NCI-H128 (cell line): ENCODE results near the gene SERPINA3.
"Not testable (repeated sequence)": the region's sequence is repeated elsewhere in the genome, so short reads cannot be mapped to it uniquely, and the experiment has no call there.

Source experiments
- DNase-seq: peaks from one replicate; lab custom pipeline; 2025; ENCODE audit not compliant: unreplicated experiment; lab: John Stamatoyannopoulos, UW

The SERPINA3 gene

DNA sequence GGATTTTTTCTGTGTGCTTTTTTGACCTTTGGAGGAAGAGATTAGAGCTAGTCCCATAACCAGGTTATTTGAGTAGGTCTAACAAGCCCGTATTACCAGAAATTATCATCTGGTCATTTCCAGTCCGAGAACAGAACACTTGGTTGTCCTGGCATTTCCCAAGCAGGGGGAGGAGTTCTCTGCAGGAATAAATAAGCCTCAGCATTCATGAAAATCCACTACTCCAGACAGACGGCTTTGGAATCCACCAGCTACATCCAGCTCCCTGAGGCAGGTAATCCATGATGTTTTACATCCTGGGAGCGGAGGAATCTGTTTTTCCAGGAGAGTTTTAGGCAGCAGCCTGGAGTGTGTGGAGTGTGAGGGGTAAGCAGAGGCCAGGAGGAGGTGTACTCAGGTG is at the start of gene SERPINA3:
TSS of gene SERPINA3 (plus strand) at position 218 of the 400 bp plus-strand sequence. CDS start 2,051 bp downstream, outside the sequence.
- DNase-seq, result no peak

DNA sequence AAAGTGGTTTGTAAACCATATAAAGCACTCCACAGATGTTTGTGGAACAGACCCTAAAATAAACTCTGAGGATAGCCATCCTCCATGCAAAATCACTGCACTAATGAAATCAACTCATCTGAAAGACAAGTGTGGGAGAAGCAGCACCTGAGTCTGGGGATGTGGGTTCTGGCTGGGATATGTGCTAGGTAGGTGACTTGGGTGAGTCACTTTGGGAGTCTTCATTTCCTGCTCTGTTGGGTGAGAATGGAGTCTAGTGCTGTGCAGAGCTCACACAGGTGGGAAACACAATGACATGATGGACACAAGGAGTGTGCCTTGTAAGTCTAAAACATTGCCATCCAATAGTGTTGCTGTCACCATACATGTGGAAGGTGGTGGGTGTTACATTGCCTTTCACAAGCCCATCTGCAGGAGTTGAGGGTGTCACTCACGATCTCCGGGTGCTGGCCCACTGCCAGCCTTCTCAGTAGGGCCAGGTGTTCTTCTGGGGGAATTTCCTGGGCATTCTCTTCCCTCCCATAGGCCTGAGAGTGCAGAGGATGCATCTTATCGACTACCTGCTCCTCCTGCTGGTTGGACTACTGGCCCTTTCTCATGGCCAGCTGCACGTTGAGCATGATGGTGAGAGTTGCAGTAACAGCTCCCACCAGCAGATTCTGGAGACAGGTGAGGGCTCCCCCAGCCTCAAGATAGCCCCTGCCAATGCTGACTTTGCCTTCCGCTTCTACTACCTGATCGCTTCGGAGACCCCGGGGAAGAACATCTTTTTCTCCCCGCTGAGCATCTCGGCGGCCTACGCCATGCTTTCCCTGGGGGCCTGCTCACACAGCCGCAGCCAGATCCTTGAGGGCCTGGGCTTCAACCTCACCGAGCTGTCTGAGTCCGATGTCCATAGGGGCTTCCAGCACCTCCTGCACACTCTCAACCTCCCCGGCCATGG is 49.0 kb upstream of the SERPINA3 start:
- DNase-seq, result no peak

DNA sequence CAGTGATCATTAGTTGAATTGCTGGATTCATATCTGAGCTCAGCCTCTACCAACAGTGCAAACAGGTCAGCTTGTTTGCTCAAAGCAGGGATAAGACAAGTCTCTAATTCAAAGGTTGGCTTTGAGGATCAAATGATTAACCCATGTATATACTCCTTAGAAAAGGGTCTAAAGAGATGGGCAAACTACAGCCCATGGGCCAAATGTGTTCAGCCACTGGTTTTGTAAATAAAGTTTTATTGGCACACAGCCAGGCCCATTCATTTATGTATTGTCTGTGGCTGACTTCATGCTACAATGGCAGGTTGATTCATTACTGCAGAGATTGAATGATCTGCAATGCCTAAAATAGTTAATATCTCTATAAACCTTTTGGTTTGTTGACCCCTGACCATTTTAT is 47.8 kb upstream of the SERPINA3 start:
- DNase-seq, result no peak

DNA sequence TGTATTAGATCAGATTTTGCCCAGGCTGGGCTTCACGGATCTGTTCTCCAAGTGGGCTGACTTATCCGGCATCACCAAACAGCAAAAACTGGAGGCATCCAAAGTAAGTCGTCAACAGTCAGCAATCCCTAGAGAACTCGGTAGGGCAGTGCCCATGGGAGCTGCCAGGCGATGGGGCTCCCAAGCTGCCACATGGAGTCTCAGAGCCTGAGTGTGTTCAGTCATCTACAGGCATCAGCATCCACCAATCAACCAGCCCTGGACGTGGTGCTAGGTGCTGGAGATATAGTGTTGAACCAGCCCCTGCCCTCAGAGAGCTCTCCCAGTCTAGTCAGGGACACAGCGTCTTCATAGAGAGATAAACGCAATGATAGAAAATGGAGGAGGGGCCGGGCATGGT is 44.0 kb upstream of the SERPINA3 start:
- no peak for DNase-seq

DNA sequence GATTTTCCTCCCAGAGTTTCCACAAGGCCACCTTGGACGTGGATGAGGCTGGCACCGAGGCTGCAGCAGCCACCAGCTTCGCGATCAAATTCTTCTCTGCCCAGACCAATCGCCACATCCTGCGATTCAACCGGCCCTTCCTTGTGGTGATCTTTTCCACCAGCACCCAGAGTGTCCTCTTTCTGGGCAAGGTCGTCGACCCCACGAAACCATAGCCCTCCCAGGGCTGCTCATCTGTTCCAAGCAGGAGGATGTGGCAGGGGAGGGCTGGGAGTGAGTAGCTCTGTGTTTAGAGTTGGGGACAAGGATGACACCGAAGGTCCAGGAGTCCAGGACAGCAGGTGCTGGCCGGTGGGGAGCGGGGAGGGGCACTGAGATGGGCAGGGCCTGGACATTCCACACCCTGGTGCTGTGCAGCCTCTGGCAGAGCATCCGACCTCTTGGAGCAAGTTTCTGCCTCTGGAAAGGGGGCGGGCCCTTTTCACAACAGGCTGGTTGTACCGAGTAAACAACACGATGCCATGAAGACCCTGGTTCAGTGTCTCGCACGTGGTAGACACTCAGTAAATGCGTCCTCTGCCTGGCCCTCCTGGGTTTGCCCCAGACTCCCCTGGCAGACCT is 42.7 kb upstream of the SERPINA3 start:
- no peak for DNase-seq

DNA sequence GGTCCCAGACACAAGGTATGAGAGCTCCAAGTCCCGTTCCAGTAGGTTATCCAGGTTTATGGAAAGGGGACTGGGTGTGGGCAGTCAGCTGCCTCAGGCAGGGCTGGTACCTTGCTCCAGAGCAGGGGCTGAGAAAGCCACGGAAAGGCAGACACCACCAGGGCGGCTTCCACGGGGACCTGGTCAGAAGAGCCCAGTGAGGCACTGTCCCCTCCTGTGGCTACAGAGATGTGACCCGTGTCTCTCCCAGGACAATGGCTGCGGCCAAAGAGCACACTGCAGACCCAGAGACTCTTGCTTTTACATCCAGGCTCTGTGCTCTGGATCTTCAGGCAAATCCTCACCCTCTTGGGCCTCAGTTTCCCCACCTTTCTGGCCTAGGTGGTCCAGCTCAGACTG is 42.2 kb upstream of the SERPINA3 start:
- no peak for DNase-seq

DNA sequence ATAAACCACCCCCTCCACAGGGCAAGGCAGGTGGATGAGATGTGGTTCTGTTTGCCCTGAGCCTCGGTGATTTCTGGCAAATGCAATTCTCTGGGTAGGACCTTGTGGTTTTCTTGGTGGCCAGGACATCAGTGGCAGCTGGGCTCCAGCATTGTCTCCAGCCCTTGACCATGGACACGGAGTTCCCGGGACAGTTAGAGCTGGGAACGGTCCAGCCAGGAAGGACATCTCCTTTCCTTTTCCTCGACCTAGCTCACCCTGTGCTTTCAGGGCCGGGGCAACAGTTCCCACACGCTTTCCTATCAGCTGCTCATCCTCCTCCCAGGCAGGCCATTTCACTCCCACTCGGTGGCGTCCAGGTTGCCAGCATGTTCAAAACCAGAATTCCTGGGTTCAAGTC is 41.8 kb upstream of the SERPINA3 start:
- no peak for DNase-seq

DNA sequence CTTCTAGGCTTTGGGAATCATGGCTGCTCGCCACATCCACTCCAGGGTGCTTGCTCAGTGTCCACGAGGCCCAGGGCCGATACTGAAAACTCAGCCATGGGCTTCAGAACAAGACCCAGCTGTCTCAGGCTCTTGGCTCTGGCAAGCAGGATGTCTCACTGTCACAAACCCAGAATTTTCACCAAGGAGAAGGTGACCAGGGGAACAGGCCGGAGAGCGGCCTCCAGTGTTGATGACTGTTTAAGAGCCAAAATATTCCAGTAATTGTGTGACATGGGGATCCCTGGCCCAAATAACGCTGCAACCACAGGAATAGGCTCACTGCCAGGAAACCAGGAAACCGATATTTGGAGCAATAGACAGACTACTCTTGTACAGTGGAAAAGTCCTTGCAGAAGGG is 40.8 kb upstream of the SERPINA3 start:
- no peak for DNase-seq

DNA sequence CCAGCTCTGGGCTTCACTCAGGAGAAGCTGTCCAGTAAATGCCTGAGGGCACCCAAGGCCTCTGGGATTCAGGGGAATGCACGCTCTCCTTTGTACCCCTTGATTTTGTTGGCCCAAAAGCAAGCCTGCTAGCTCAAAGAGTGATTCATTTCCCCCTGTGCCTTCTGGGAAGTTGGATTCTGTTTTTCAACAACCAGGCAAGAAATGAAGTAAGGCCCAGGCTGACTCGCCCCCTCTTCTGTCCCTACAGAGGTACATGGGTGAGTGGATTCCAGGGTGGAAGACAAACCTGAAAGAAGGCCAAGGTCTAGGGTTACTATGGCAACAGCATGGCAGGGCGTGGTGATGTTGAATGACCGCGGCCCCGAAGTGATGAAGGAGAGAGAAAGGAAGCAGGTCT is 40.2 kb upstream of the SERPINA3 start:
- DNase-seq, result no peak

DNA sequence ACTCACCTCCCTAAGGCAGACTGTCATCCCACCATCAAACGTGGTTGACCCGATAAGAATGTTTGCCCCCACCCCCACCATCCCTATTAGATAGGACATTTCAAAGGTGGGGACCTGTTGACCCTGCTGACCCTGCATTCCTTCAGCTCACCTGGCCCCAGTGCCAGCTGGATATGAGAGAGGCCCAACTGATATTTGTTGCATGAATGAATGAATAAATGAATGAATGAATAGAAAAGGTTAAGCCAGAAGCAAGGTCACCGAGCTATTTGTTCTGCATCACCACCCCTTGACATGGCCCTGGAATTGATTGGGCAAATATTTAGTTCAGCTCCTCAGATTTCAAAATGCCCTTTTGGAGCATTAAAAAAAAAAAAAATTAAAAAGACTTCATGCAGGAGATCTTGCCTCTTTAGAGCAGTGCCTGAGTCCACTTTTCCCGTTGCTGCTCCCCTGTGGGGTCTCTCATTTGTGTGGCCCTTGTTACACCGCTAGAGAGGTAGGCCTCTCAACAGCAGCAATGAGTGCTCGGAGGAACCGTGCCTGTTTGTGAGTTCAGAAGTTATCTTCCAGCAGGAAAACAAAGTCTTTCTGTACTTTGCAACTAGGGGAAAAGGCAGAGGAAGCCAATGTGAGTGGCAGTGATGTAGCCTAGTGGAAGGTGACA is 39.4 kb upstream of the SERPINA3 start:
- no peak for DNase-seq

DNA sequence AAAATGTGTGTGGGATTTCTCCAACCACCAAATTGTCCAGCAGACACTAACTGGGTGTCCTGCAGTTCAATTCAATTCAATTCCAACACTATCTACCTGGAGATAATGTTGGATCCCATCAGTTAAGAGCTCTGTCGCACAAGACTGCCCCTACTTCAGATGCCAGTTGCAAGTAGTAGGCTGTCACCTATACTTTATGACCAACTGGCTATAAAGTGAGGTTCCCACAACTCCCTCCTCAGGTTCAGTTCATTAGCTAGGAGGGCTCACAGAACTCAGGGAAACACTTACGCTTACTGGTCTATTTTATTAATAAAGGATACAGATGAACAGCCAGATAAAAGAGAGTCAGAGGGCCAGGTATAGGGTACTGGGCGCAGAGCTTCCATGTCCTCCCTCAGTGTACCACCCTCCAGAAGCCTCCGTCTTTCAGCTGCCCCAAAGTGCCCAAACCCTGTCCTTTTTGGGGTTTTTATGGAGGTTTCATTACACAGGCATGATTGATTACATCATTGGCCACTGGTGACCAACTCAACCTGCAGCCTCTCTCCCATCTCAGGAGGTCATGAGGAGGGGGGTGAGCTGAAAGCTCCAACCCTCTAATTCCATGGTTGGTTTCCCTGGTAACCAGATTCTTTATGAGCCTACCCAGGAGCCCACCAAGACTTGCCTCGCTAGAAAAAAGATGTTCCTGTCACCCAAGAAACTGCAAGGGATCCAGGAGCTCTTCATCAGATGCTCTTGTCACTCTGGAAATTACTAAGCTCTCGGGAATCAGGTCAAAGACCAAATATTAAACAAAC is 38.5 kb upstream of the SERPINA3 start:
- no peak for DNase-seq

DNA sequence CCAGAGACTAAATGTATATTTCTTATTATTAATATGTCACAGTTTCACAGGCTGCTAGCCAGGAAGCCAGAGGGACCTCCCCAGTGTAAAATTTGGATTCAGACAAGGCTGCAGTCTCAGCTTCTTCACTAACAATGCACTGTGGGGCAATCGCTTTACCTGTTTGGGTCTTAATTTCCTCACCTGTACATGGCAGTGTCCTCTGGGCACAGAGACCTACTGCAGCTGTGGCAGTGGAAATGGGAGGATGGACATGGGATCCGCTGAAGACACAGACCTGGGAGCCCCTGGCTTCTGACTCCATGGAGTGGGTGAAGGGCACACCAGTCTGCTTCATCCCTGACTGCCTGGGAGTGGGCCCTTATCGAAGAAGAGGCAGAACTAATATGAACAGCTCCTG is 37.9 kb upstream of the SERPINA3 start:
- no peak for DNase-seq

DNA sequence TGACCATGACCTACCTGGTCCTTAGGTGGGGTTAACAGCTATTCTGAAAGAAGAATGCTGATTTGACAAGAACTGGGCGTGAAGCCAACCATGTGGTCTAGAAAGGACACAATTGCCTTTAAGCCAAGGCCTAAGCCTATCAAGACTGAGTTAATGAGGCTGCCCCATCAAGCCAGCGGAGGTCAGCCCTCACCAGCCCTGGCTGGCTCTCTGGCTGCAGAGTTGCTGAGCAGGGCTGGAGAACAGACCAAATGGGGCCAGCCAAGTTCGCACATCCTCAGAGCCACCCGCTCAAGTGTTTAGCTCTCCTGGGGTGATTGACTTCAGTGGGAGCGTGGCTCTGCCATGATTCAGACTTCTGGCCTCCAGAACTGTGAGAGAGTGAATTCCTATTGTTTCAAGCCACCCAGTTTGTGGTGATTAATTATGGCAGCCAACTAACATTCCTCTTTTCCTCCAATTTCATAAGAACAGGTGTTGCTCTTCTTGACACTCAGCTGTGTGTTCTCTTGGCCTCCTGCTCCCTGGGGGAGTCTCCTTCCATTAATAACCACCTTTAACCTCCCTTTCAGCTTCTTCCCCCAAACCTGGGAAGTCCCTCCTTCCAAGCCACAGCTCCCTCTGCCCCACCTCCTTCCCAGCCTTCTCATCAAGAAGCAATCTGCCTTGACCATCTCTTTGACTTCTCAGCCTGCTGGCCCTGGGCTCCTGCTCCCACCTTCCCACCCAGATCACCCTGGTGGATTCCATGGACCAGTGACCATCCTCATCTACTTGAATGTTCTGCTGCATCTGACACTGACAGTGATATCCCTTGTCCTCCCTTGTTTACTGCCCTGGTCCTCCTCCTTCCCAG is 36.2 kb upstream of the SERPINA3 start:
- DNase-seq, result no peak

DNA sequence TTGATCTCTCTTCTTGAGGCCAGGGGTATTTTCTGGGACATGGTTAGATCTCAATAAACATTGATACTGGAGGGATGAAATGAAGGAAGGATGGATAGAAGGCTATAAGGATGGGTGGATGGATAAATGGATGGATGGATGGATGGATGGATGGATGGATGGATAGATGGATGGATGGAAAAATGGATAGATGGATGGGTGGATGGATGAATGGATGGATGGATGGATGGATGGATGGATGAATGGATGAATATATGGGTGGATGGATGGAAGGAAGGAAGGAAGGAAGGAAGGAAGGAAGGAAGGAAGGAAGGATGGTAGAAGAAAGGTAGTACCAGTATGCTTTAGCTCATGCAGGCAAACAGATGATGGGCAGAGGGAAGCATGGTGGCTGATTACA is 34.7 kb upstream of the SERPINA3 start:
- not testable (repeated sequence) for DNase-seq

DNA sequence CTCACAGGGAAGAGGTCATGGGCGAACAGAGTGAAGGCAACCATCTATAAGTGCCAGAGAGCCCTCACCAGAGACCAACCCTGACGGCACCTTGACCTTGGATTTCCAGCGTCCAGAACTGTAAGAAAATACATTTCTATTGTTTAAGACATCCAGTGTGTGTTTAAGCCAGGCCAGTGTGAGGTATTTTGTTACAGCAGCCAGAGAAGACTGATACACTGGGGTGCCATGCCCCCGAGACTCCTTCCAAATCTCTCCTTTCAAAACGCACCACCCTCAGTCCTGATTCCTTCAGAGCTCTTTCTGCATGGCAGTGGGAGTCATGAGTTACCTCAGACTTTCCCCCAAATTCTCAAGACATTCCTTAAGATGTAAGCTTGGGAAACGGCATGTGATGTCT is 33.5 kb upstream of the SERPINA3 start:
- DNase-seq, result no peak

DNA sequence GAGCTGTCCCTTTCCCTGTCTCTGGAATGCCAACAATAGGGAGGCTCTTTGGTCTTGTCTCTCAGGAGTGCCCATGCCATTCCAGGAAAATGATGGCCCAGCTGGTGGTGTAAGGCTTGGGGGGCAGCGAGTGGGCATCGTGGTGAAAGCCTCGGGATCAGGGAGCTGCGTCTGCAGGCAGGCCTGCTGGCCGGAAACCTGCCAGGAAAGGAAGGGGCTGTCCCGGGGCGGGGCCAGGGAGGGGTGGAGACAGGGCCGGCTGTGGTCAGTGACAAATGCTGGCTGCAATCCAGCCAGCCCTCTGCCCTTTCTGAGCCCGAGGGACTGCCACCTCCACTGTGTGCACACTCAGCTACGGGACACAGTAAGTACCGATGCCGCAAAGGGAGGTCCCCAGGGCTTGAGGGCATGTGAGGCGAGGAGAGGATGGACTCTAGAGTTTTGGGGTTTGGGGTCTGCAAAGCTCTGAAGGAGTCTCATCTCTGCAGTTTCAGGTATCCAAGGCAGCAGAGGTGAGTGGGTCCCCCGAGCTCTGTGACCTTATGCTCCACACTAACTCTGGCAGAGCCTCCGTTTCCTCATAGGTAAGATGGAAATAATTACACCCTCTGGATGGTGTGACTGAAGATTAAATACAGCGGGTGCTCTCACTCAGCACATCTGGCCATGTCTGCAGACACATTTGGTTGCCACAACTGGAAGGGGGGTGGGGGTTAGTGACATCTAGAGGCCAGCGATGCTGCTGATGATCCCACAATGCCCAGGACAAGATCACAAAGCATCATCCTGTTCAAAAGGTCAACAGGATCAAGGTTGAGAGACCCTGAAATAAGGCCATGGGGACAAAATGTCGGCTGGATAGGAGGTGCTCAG is 30.8 kb upstream of the SERPINA3 start, which contains the start of gene SERPINA5:
TSS of gene SERPINA5 (plus strand) at position 300 of the 873 bp plus-strand sequence. CDS start 5,937 bp downstream, outside the sequence.
- DNase-seq, result no peak

DNA sequence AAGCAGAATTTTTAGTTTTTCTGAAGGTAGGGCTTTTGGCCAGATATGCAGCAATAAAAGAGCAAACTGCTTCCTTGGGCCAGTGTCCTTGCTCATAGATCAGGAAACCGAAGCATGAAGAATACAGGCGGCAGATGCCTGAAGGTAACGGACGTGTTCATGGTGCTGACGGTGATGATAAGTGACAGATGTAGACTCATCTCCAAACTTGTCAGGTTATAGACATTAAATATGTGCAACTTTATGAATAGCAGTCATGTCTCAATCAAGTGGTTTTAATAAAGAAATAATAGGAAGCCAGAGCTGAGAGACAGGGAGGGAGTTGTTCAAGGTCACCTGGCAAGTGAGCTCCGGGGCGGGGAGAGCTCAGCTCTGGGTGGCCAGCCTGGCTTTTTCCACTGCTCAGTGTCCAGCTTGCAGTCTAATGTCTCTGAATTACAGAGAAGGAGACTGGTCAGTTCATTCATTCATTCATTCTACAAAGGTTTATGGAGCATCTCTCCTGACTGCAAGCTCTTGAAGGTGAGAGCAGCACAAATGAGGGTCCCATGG is 29.9 kb upstream of the SERPINA3 start:
- DNase-seq, result no peak

DNA sequence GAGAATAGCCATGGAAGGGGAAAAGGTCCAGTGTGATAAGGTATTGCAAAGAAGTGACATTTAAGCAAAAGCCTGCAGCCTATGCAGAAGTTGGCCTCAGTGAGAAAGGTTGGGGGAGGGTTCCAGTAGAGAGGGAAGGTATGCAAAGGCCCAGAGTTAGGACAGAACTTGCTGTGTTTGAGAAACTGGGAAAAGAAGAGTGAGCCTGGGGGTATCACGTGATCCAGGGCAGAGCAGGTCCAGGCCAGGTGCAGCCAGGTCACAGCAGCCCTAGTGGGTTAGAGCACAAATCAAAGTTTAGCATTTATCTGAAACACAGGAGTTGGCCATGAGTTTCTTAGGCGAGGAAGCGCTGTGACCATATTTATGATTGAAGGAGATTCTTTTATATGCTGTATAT is 29.3 kb upstream of the SERPINA3 start:
- DNase-seq, result no peak

DNA sequence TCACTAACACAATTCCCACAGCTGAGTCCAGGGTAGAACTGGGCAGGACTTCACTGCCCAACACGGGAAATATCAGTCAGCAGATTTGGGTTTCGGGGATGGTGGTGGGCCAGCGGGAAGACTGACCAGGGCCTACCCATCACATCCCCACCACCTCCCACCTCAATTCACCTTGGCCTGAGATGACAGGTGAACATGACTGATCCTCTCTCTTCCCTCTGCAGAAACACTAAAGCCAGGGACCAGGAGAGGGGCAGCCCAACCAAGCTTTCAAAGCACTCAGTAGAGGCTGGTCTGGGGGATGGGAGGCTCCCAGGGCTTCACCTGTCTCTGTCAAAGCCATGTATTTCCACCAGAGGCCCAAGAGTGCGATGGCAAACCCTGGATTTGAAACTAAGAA is 28.6 kb upstream of the SERPINA3 start:
- DNase-seq, result no peak
